SW480 (cell line): Measurements from ENCODE around the gene CA10.

ENCODE experiments used
- DNase-seq: peaks from one replicate; pipeline ENCODE4 v3.0.0-alpha.2; 2016; ENCODE audit warnings: low spot score

Gene CA10

GRCh38 chr17:51860954-51861561, 297.5 kb downstream of the CA10 start:
- peak; percentile 25 for DNase-seq

GRCh38 chr17:51857052-51857597, 301.4 kb downstream of the CA10 start:
- peak; percentile 11 for DNase-seq

GRCh38 chr17:51855806-51856205, 302.7 kb downstream of the CA10 start:
- no peak for DNase-seq

GRCh38 chr17:51853857-51854256, 304.7 kb downstream of the CA10 start:
- DNase-seq, result no peak

GRCh38 chr17:51852603-51853002, 305.9 kb downstream of the CA10 start:
- no peak for DNase-seq

GRCh38 chr17:51850201-51850600, 308.3 kb downstream of the CA10 start:
- peak; percentile 23 for DNase-seq

GRCh38 chr17:51848451-51848850, 310.1 kb downstream of the CA10 start:
- peak; percentile 18 for DNase-seq

- DNase-seq, result no peak
Measured at GRCh38 chr17:51846566-51846965, 311.9 kb downstream of the CA10 start.

- DNase-seq, result no peak
Measured at GRCh38 chr17:51845776-51846175, 312.7 kb downstream of the CA10 start.

GRCh38 chr17:51842763-51843162, 315.8 kb downstream of the CA10 start:
- no peak for DNase-seq

- DNase-seq, result no peak
Measured at GRCh38 chr17:51841669-51842068, 316.8 kb downstream of the CA10 start.

- DNase-seq, result no peak
Measured at GRCh38 chr17:51840688-51841087, 317.8 kb downstream of the CA10 start.

GRCh38 chr17:51833620-51834019, 324.9 kb downstream of the CA10 start:
- no peak for DNase-seq

- DNase-seq, result no peak
Measured at GRCh38 chr17:51833045-51833444, 325.5 kb downstream of the CA10 start.

- no peak for DNase-seq
Measured at GRCh38 chr17:51830886-51831285, 327.6 kb downstream of the CA10 start.

GRCh38 chr17:51830451-51830850, 328.1 kb downstream of the CA10 start:
- no peak for DNase-seq

GRCh38 chr17:51828901-51829300, 329.6 kb downstream of the CA10 start:
- DNase-seq, result no peak

GRCh38 chr17:51827140-51827539, 331.4 kb downstream of the CA10 start:
- no peak for DNase-seq

- no peak for DNase-seq
Measured at GRCh38 chr17:51820766-51821165, 337.7 kb downstream of the CA10 start.

- DNase-seq, result no peak
Measured at GRCh38 chr17:51820252-51820651, 338.3 kb downstream of the CA10 start.

- DNase-seq, result no peak
Measured at GRCh38 chr17:51819341-51820219, 338.9 kb downstream of the CA10 start.

- peak; percentile 66 for DNase-seq
Measured at GRCh38 chr17:51818777-51819176, 339.7 kb downstream of the CA10 start.

- DNase-seq, result no peak
Measured at GRCh38 chr17:51817955-51818354, 340.6 kb downstream of the CA10 start.
